Measurements from ENCODE around the gene CENPT. TPM values are rescaled to one million over a fixed set of nuclear protein-coding genes. Genes with fewer than 3 reads are reported as not detected.

The CENPT gene
- total RNA-seq, 4 donors from 2014 or later: 29.4 to 70.2 (median 52.8) TPM

- intact Hi-C loops (cut with DNase I; ENCODE audit: low total_unique reads): loop anchor here (5.0 kb wide), 1 partner anchor 46 kb away; no protein-coding TSS in a partner anchor
- TF ChIP-seq POLR2A (IDR thresholded peaks at IDR 0.05): no peak
- no peak for TF ChIP-seq CTCF (IDR thresholded peaks at IDR 0.05)
- no peak for DNase-seq
- H3K27ac ChIP-seq: no peak overlapping the region
- no peaks in the 10 kb centered on the region for H3K27me3 ChIP-seq
- no peaks in the 10 kb centered on the region for H3K9me3 ChIP-seq
- no peak overlapping the region for H3K4me3 ChIP-seq
- peaks cover 0 to 5% of the 10 kb centered on the region in 2 donors for H3K4me1 ChIP-seq
- no peaks in the 10 kb centered on the region for H3K36me3 ChIP-seq
Measured at GRCh38 chr16:67881621-67882161, 34.2 kb upstream of the CENPT start.

GRCh38 chr16:67880584-67880983 is 33.1 kb upstream of the CENPT start:
- Histone ChIP-seq H3K4me1 (peaks cover 3 to 5% of the 10 kb centered on the region in 2 donors), H3K9me3 (no peaks in the 10 kb centered on the region), H3K27me3 (no peaks in the 10 kb centered on the region), H3K4me3 (no peak overlapping the region), H3K36me3 (no peaks in the 10 kb centered on the region), H3K27ac (no peak overlapping the region)
- no peak for DNase-seq
- intact Hi-C loops (cut with DNase I; ENCODE audit: low total_unique reads): loop anchor here (5.0 kb wide), 1 partner anchor 47 kb away; no protein-coding TSS in a partner anchor
- TF ChIP-seq CTCF (IDR thresholded peaks at IDR 0.05): no peak
- no peak for TF ChIP-seq POLR2A (IDR thresholded peaks at IDR 0.05)

- intact Hi-C loops (cut with DNase I; ENCODE audit: low total_unique reads): loop anchor here (5.0 kb wide), 1 partner anchor 47 kb away; no protein-coding TSS in a partner anchor
- Histone ChIP-seq H3K27ac (no peak overlapping the region), H3K4me3 (no peak overlapping the region), H3K27me3 (no peaks in the 10 kb centered on the region), H3K9me3 (no peaks in the 10 kb centered on the region), H3K36me3 (no peaks in the 10 kb centered on the region), H3K4me1 (peaks cover 3 to 5% of the 10 kb centered on the region in 2 donors)
- TF ChIP-seq POLR2A (IDR thresholded peaks at IDR 0.05): no peak
- TF ChIP-seq CTCF (IDR thresholded peaks at IDR 0.05): no peak
- DNase-seq: no peak
Measured at GRCh38 chr16:67879936-67880335, 32.4 kb upstream of the CENPT start.

GRCh38 chr16:67879462-67879861 is 32.0 kb upstream of the CENPT start:
- Histone ChIP-seq H3K27ac (no peak overlapping the region), H3K4me3 (no peak overlapping the region), H3K9me3 (no peaks in the 10 kb centered on the region), H3K27me3 (no peaks in the 10 kb centered on the region), H3K36me3 (no peaks in the 10 kb centered on the region), H3K4me1 (peaks cover 3 to 6% of the 10 kb centered on the region in 2 donors)
- no peak for TF ChIP-seq POLR2A (IDR thresholded peaks at IDR 0.05)
- no peak for TF ChIP-seq CTCF (IDR thresholded peaks at IDR 0.05)
- no peak for DNase-seq
- intact Hi-C loops (cut with DNase I; ENCODE audit: low total_unique reads): no loop called here

- intact Hi-C loops (cut with DNase I; ENCODE audit: low total_unique reads): no loop called here
- no peaks in the 10 kb centered on the region for H3K36me3 ChIP-seq
Measured at GRCh38 chr16:67878846-67879245, 31.4 kb upstream of the CENPT start.

More at GRCh38 chr16:67878846-67879245, 31.4 kb upstream of the CENPT start:
- Histone ChIP-seq H3K27me3 (no peaks in the 10 kb centered on the region), H3K27ac (no peak overlapping the region), H3K4me3 (no peak overlapping the region), H3K4me1 (peaks cover 3 to 8% of the 10 kb centered on the region in 2 donors), H3K9me3 (no peaks in the 10 kb centered on the region)
- DNase-seq: no peak
- TF ChIP-seq CTCF (IDR thresholded peaks at IDR 0.05): no peak
- TF ChIP-seq POLR2A (IDR thresholded peaks at IDR 0.05): no peak
